ENCODE data around the gene ETS1. TPM values are rescaled to one million over a fixed set of nuclear protein-coding genes. Genes with fewer than 3 reads are reported as not detected.

Gene ETS1
- total and polyA plus RNA-seq, 5 donors from 2014 or later, result 489 to 1,033 (median 577) TPM

- H3K36me3 ChIP-seq (ENCODE audit: control insufficient read depth, insufficient read depth, low read length), result no peaks in the 10 kb centered on the region
- no peak overlapping the region for H3K27ac ChIP-seq (ENCODE audit: insufficient read depth, low read length, poor library complexity, severe bottlenecking)
- H3K4me1 ChIP-seq (ENCODE audit: control insufficient read depth, insufficient read depth, low read length, poor library complexity, severe bottlenecking), result peaks cover 19% of the 10 kb centered on the region
- DNase-seq (no peak), ATAC-seq (ENCODE audit: low read depth in 2 of 2) (no peak)
- Mint-ChIP-seq H3K27me3 (no peaks in the 10 kb centered on the region), H3K4me3 (no peak overlapping the region), H3K4me1 (peaks cover 21 to 79% (median 35%) of the 10 kb centered on the region in 4 donors), H3K27ac (peak overlapping the region; percentile 78 to 87 (median 81)), H3K9me3 (no peaks in the 10 kb centered on the region), H3K36me3 (no peaks in the 10 kb centered on the region)
- H3K9me3 ChIP-seq (ENCODE audit: control insufficient read depth in 2 of 2, low read length in 2 of 2), result no peaks in the 10 kb centered on the region
- H3K4me3 ChIP-seq (ENCODE audit: low read depth, low read length), result no peak overlapping the region
- no peaks in the 10 kb centered on the region for H3K27me3 ChIP-seq (ENCODE audit: control insufficient read depth, insufficient read depth, low read length)
Observed at GRCh38 chr11:128615076-128615475, 27.7 kb upstream of the ETS1 start.

GRCh38 chr11:128614026-128614425 lies 26.7 kb upstream of the ETS1 start:
- no peaks in the 10 kb centered on the region for H3K27me3 Mint-ChIP-seq
- no peaks in the 10 kb centered on the region for H3K36me3 Mint-ChIP-seq
- peaks cover 30% of the 10 kb centered on the region for H3K4me1 ChIP-seq (ENCODE audit: control insufficient read depth, insufficient read depth, low read length, poor library complexity, severe bottlenecking)
- ATAC-seq (ENCODE audit: low read depth in 2 of 2) (no peak), DNase-seq (no peak)
- no peaks in the 10 kb centered on the region for H3K9me3 ChIP-seq (ENCODE audit: control insufficient read depth in 2 of 2, low read length in 2 of 2)
- no peak overlapping the region for H3K27ac ChIP-seq (ENCODE audit: insufficient read depth, low read length, poor library complexity, severe bottlenecking)
- H3K27me3 ChIP-seq (ENCODE audit: control insufficient read depth, insufficient read depth, low read length), result no peaks in the 10 kb centered on the region
- peaks cover 24 to 78% (median 37%) of the 10 kb centered on the region in 4 donors for H3K4me1 Mint-ChIP-seq
- no peaks in the 10 kb centered on the region for H3K36me3 ChIP-seq (ENCODE audit: control insufficient read depth, insufficient read depth, low read length)
- peak overlapping the region; percentile 27 to 87 (median 81) for H3K27ac Mint-ChIP-seq
- no peaks in the 10 kb centered on the region for H3K9me3 Mint-ChIP-seq
- no peak overlapping the region for H3K4me3 Mint-ChIP-seq
- no peak overlapping the region for H3K4me3 ChIP-seq (ENCODE audit: low read depth, low read length)

- H3K27ac ChIP-seq (ENCODE audit: insufficient read depth, low read length, poor library complexity, severe bottlenecking), result no peak overlapping the region
Observed at GRCh38 chr11:128613300-128613995, 26.1 kb upstream of the ETS1 start.

GRCh38 chr11:128610721-128611617 lies 23.6 kb upstream of the ETS1 start:
- Histone ChIP-seq H3K36me3 (ENCODE audit: control insufficient read depth, insufficient read depth, low read length) (no peaks in the 10 kb centered on the region), H3K27ac (ENCODE audit: insufficient read depth, low read length, poor library complexity, severe bottlenecking) (peak overlapping the region; percentile 87), H3K9me3 (ENCODE audit: control insufficient read depth in 2 of 2, low read length in 2 of 2) (no peaks in the 10 kb centered on the region), H3K4me3 (ENCODE audit: low read depth, low read length) (peak overlapping the region; percentile 68), H3K4me1 (ENCODE audit: control insufficient read depth, insufficient read depth, low read length, poor library complexity, severe bottlenecking) (peaks cover 44% of the 10 kb centered on the region), H3K27me3 (ENCODE audit: control insufficient read depth, insufficient read depth, low read length) (no peaks in the 10 kb centered on the region)
- Mint-ChIP-seq H3K36me3 (no peaks in the 10 kb centered on the region), H3K4me1 (peaks cover 23 to 84% (median 44%) of the 10 kb centered on the region in 4 donors), H3K27ac (peak overlapping the region; percentile 94 to 99 (median 99)), H3K27me3 (no peaks in the 10 kb centered on the region), H3K4me3 (peak overlapping the region; percentile 63 to 75 (median 68)), H3K9me3 (no peaks in the 10 kb centered on the region)
- DNase-seq (peak; percentile 55 to 92 (median 77)), ATAC-seq (ENCODE audit: low read depth in 2 of 2) (peak; percentile 91)

More at GRCh38 chr11:128613300-128613995, 26.1 kb upstream of the ETS1 start:
- H3K9me3 Mint-ChIP-seq, result no peaks in the 10 kb centered on the region
- H3K27me3 Mint-ChIP-seq, result no peaks in the 10 kb centered on the region
- H3K9me3 ChIP-seq (ENCODE audit: control insufficient read depth in 2 of 2, low read length in 2 of 2), result no peaks in the 10 kb centered on the region
- H3K36me3 Mint-ChIP-seq, result no peaks in the 10 kb centered on the region
- H3K4me1 Mint-ChIP-seq, result peaks cover 25 to 78% (median 39%) of the 10 kb centered on the region in 4 donors
- ATAC-seq (ENCODE audit: low read depth in 2 of 2), result no peak
- no peak overlapping the region for H3K4me3 ChIP-seq (ENCODE audit: low read depth, low read length)
- H3K4me3 Mint-ChIP-seq, result no peak overlapping the region
- H3K27me3 ChIP-seq (ENCODE audit: control insufficient read depth, insufficient read depth, low read length), result no peaks in the 10 kb centered on the region
- no peak for DNase-seq
- H3K4me1 ChIP-seq (ENCODE audit: control insufficient read depth, insufficient read depth, low read length, poor library complexity, severe bottlenecking), result peaks cover 35% of the 10 kb centered on the region
- H3K27ac Mint-ChIP-seq, result peak overlapping the region in 1 of 3 donors; percentile 87
- H3K36me3 ChIP-seq (ENCODE audit: control insufficient read depth, insufficient read depth, low read length), result no peaks in the 10 kb centered on the region

GRCh38 chr11:128609785-128610184 lies 22.4 kb upstream of the ETS1 start:
- H3K27me3 Mint-ChIP-seq, result no peaks in the 10 kb centered on the region
- no peaks in the 10 kb centered on the region for H3K9me3 ChIP-seq (ENCODE audit: control insufficient read depth in 2 of 2, low read length in 2 of 2)
- H3K27ac Mint-ChIP-seq, result peak overlapping the region; percentile 89 to 100 (median 99)
- H3K4me3 Mint-ChIP-seq, result peak overlapping the region in 3 of 4 donors; percentile 43 to 69 (median 66)
- H3K27me3 ChIP-seq (ENCODE audit: control insufficient read depth, insufficient read depth, low read length), result no peaks in the 10 kb centered on the region
- DNase-seq, result no peak
- peak overlapping the region; percentile 87 for H3K27ac ChIP-seq (ENCODE audit: insufficient read depth, low read length, poor library complexity, severe bottlenecking)
- H3K36me3 Mint-ChIP-seq, result no peaks in the 10 kb centered on the region
- no peak overlapping the region for H3K4me3 ChIP-seq (ENCODE audit: low read depth, low read length)
- no peaks in the 10 kb centered on the region for H3K36me3 ChIP-seq (ENCODE audit: control insufficient read depth, insufficient read depth, low read length)
- no peak for ATAC-seq (ENCODE audit: low read depth in 2 of 2)
- H3K4me1 Mint-ChIP-seq, result peaks cover 23 to 85% (median 45%) of the 10 kb centered on the region in 4 donors
- H3K9me3 Mint-ChIP-seq, result no peaks in the 10 kb centered on the region
- peaks cover 44% of the 10 kb centered on the region for H3K4me1 ChIP-seq (ENCODE audit: control insufficient read depth, insufficient read depth, low read length, poor library complexity, severe bottlenecking)

GRCh38 chr11:128608746-128609407 lies 21.5 kb upstream of the ETS1 start:
- Histone ChIP-seq H3K27ac (ENCODE audit: insufficient read depth, low read length, poor library complexity, severe bottlenecking) (peak overlapping the region; percentile 87), H3K9me3 (ENCODE audit: control insufficient read depth in 2 of 2, low read length in 2 of 2) (no peaks in the 10 kb centered on the region), H3K4me1 (ENCODE audit: control insufficient read depth, insufficient read depth, low read length, poor library complexity, severe bottlenecking) (peaks cover 44% of the 10 kb centered on the region), H3K4me3 (ENCODE audit: low read depth, low read length) (peak overlapping the region; percentile 5), H3K27me3 (ENCODE audit: control insufficient read depth, insufficient read depth, low read length) (no peaks in the 10 kb centered on the region), H3K36me3 (ENCODE audit: control insufficient read depth, insufficient read depth, low read length) (no peaks in the 10 kb centered on the region)
- no peak for ATAC-seq (ENCODE audit: low read depth in 2 of 2)
- no peaks in the 10 kb centered on the region for H3K27me3 Mint-ChIP-seq
- H3K27ac Mint-ChIP-seq, result peak overlapping the region; percentile 94 to 99 (median 98)
- H3K36me3 Mint-ChIP-seq, result no peaks in the 10 kb centered on the region
- peak overlapping the region in 3 of 4 donors; percentile 20 to 57 (median 55) for H3K4me3 Mint-ChIP-seq
- DNase-seq, result peak in 1 of 3 donors; percentile 52
- H3K9me3 Mint-ChIP-seq, result no peaks in the 10 kb centered on the region
- H3K4me1 Mint-ChIP-seq, result peaks cover 23 to 84% (median 45%) of the 10 kb centered on the region in 4 donors

GRCh38 chr11:128607819-128608218 lies 20.5 kb upstream of the ETS1 start:
- Mint-ChIP-seq H3K27ac (peak overlapping the region in 2 of 3 donors; percentile 65 to 99), H3K4me1 (peaks cover 23 to 88% (median 53%) of the 10 kb centered on the region in 4 donors), H3K4me3 (peak overlapping the region in 1 of 4 donors; percentile 55), H3K36me3 (no peaks in the 10 kb centered on the region), H3K27me3 (no peaks in the 10 kb centered on the region), H3K9me3 (no peaks in the 10 kb centered on the region)
- Histone ChIP-seq H3K4me1 (ENCODE audit: control insufficient read depth, insufficient read depth, low read length, poor library complexity, severe bottlenecking) (peaks cover 48% of the 10 kb centered on the region), H3K27ac (ENCODE audit: insufficient read depth, low read length, poor library complexity, severe bottlenecking) (no peak overlapping the region), H3K9me3 (ENCODE audit: control insufficient read depth in 2 of 2, low read length in 2 of 2) (no peaks in the 10 kb centered on the region), H3K4me3 (ENCODE audit: low read depth, low read length) (no peak overlapping the region), H3K27me3 (ENCODE audit: control insufficient read depth, insufficient read depth, low read length) (no peaks in the 10 kb centered on the region), H3K36me3 (ENCODE audit: control insufficient read depth, insufficient read depth, low read length) (no peaks in the 10 kb centered on the region)
- DNase-seq (no peak), ATAC-seq (ENCODE audit: low read depth in 2 of 2) (no peak)

All from CD4-positive, CD25-positive, alpha-beta regulatory T cell (primary cell).